Measurements from ENCODE around the gene ZNF664. TPM values are rescaled to one million over a fixed set of nuclear protein-coding genes. Genes with fewer than 3 reads are reported as not detected.

The ZNF664 gene
- total RNA-seq, 2 experiments from 2014 or later, result 13.4 to 19.0 TPM

DNA sequence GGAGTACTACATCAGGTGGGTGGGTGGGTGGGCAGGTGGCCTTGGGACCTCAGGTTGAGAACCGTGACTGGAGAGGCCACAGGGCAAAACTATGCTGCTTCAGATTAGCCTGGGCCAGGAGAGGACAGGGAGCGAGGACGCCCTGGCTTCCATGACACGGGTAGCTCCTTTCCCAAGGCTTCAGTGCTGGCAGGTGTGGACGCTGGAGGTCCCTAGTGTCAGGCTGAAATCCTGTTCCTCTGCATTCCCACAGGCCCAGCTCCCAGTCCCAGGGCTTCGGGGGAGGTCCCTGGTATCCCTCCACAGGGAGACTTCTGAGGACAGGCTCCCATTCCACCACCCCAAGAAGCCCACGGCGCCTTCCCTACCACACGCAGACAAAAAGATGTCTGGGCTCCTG is 32.0 kb upstream of the ZNF664 start:
- Histone ChIP-seq H3K27me3 (ENCODE audit: control insufficient read depth in 1 of 2, insufficient read depth in 2 of 2, low read length in 2 of 2) (no peaks in the 10 kb centered on the region), H3K9me3 (ENCODE audit: control insufficient read depth in 1 of 2, insufficient read depth in 1 of 2, low read length in 2 of 2) (peaks cover 5% of the 10 kb centered on the region in 2 experiments), H3K27ac (ENCODE audit: low read depth in 1 of 2, low read length in 2 of 2) (no peak overlapping the region), H3K4me3 (ENCODE audit: low read length) (no peak overlapping the region), H3K36me3 (ENCODE audit: insufficient read depth, low read length) (peaks cover 44% of the 10 kb centered on the region), H3K4me1 (ENCODE audit: insufficient read depth, low read length) (peaks cover 24% of the 10 kb centered on the region)
- no peak for ATAC-seq (ENCODE audit: poor library complexity)
- Mint-ChIP-seq H3K27me3 (no peaks in the 10 kb centered on the region), H3K4me3 (no peak overlapping the region), H3K27ac (no peak overlapping the region), H3K36me3 (ENCODE audit: low read depth) (peaks cover 53% of the 10 kb centered on the region), H3K9me3 (no peaks in the 10 kb centered on the region), H3K4me1 (ENCODE audit: low read depth) (peaks cover 31% of the 10 kb centered on the region)
- CTCF ChIA-PET, result no interaction called here
- no peak for DNase-seq
- POLR2A ChIA-PET, result no interaction called here
- TF ChIP-seq, protein P1, sequence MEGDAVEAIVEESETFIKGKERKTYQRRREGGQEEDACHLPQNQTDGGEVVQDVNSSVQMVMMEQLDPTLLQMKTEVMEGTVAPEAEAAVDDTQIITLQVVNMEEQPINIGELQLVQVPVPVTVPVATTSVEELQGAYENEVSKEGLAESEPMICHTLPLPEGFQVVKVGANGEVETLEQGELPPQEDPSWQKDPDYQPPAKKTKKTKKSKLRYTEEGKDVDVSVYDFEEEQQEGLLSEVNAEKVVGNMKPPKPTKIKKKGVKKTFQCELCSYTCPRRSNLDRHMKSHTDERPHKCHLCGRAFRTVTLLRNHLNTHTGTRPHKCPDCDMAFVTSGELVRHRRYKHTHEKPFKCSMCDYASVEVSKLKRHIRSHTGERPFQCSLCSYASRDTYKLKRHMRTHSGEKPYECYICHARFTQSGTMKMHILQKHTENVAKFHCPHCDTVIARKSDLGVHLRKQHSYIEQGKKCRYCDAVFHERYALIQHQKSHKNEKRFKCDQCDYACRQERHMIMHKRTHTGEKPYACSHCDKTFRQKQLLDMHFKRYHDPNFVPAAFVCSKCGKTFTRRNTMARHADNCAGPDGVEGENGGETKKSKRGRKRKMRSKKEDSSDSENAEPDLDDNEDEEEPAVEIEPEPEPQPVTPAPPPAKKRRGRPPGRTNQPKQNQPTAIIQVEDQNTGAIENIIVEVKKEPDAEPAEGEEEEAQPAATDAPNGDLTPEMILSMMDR (IDR thresholded peaks at IDR 0.05), result no peak
- intact Hi-C loops (cut with DNase I, micrococcal nuclease), result no loop called here

DNA sequence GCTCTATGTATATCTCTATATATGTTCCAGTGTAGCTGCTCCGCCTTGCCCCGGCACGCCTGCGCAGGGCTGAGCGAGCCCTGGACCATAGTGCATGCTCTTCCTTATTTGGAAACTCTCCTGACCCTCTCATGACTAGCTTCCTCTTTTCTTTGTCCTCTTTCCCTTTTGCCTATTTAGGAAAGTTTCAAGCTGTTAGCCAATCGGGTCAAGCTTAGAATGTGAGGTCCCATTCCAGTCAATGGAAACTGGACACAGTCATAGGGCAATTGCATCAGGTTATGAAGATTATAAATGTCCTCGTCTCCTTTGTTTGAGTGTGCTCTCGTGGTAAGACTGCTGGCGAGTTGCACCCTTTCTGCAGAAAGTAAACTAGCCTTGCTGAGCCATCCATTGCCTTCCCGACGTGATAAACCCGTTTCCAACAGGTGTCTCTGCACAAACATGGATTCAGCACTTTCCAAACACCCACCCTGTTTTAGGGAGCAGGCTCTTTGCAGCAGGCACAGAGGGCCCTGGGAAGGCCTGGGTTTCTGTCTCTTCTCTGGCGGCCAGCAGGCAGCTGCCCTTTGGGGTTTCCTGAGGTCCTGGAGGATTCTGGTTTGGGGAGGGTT is 31.3 kb upstream of the ZNF664 start:
- POLR2A ChIA-PET, result no interaction called here
- Mint-ChIP-seq H3K27ac (no peak overlapping the region), H3K4me1 (ENCODE audit: low read depth) (peaks cover 26% of the 10 kb centered on the region), H3K36me3 (ENCODE audit: low read depth) (peaks cover 54% of the 10 kb centered on the region), H3K4me3 (no peak overlapping the region), H3K27me3 (no peaks in the 10 kb centered on the region), H3K9me3 (no peaks in the 10 kb centered on the region)
- Histone ChIP-seq H3K27ac (ENCODE audit: low read depth in 1 of 2, low read length in 2 of 2) (no peak overlapping the region), H3K27me3 (ENCODE audit: control insufficient read depth in 1 of 2, insufficient read depth in 2 of 2, low read length in 2 of 2) (no peaks in the 10 kb centered on the region), H3K4me3 (ENCODE audit: low read length) (no peak overlapping the region), H3K36me3 (ENCODE audit: insufficient read depth, low read length) (peaks cover 40% of the 10 kb centered on the region), H3K9me3 (ENCODE audit: control insufficient read depth in 1 of 2, insufficient read depth in 1 of 2, low read length in 2 of 2) (peaks cover 5% of the 10 kb centered on the region in 2 experiments), H3K4me1 (ENCODE audit: insufficient read depth, low read length) (peaks cover 24% of the 10 kb centered on the region)
- DNase-seq (peak in 2 of 14 experiments; percentile 34 to 49), ATAC-seq (ENCODE audit: poor library complexity) (no peak)
- intact Hi-C loops (cut with DNase I, micrococcal nuclease), result no loop called here
- TF ChIP-seq, protein P1 (IDR thresholded peaks at IDR 0.05), result no peak
- CTCF ChIA-PET, result no interaction called here

DNA sequence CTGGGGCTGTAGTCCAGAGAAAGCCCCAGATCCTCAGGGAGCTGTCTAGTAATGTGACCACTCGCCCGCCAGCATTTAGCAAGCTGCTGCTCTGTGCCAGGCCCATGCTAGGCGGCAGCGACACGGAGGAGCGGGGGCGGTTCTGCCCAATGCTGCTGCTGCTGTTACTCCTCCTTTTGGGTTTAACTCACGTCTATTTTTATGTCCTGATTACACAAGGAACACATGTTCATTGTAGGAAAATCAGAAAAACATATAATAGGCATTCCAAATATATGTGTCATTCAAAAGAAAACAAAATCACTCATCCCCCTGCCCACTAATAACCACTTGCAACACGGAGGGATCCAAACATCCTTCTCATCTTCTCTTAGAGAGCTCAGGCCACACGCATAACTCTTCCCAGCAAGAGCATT is 30.8 kb upstream of the ZNF664 start:
- Mint-ChIP-seq H3K27ac (no peak overlapping the region), H3K4me3 (no peak overlapping the region), H3K9me3 (no peaks in the 10 kb centered on the region), H3K27me3 (no peaks in the 10 kb centered on the region), H3K4me1 (ENCODE audit: low read depth) (peaks cover 25% of the 10 kb centered on the region), H3K36me3 (ENCODE audit: low read depth) (peaks cover 53% of the 10 kb centered on the region)
- no peak overlapping the region for H3K27ac ChIP-seq (ENCODE audit: low read depth in 1 of 2, low read length in 2 of 2)
- no peaks in the 10 kb centered on the region for H3K27me3 ChIP-seq (ENCODE audit: control insufficient read depth in 1 of 2, insufficient read depth in 2 of 2, low read length in 2 of 2)
- peaks cover 5% of the 10 kb centered on the region in 2 experiments for H3K9me3 ChIP-seq (ENCODE audit: control insufficient read depth in 1 of 2, insufficient read depth in 1 of 2, low read length in 2 of 2)
- DNase-seq (no peak), ATAC-seq (ENCODE audit: poor library complexity) (no peak)
- ChIA-PET CTCF (no interaction called here), POLR2A (no interaction called here)
- TF ChIP-seq, protein P1 (IDR thresholded peaks at IDR 0.05), result no peak
- peaks cover 19% of the 10 kb centered on the region for H3K4me1 ChIP-seq (ENCODE audit: insufficient read depth, low read length)
- intact Hi-C loops (cut with DNase I, micrococcal nuclease), result no loop called here
- H3K4me3 ChIP-seq (ENCODE audit: low read length), result no peak overlapping the region
- peaks cover 36% of the 10 kb centered on the region for H3K36me3 ChIP-seq (ENCODE audit: insufficient read depth, low read length)

Measured in CD4-positive, alpha-beta T cell (primary cell).